WERI-Rb-1 (cell line): ENCODE measurements around the gene NCKAP5L.
A peak's percentile ranks its signal among the peaks of the same experiment; 100 is the strongest.

ENCODE experiments used
- DNase-seq: peaks from one replicate; pipeline ENCODE4 v3.0.0-alpha.2; 2020
- H3K27ac ChIP-seq: fragments of 250-450 bp; sonication (Bioruptor Pico); 2 replicates; pipeline ENCODE4 v1.5.1; 2020; ENCODE audit warnings: mild to moderate bottlenecking, moderate library complexity
- H3K27me3 ChIP-seq: fragments of 250-450 bp; sonication (Bioruptor Pico); 2 replicates; pipeline ENCODE4 v1.5.1; 2021; ENCODE audit warnings: mild to moderate bottlenecking, low read depth, moderate library complexity; ENCODE audit not compliant: insufficient read depth, severe bottlenecking
- H3K36me3 ChIP-seq: fragments of 250-450 bp; sonication (Bioruptor Pico); 2 replicates; pipeline ENCODE4 v1.5.1; 2020; ENCODE audit warnings: mild to moderate bottlenecking, moderate library complexity
- H3K4me3 ChIP-seq: 2 replicates; pipeline ENCODE4 v1.5.1; 2011; ENCODE audit warnings: low read depth, mild to moderate bottlenecking, control low read depth, low read length
- H3K9me3 ChIP-seq: fragments of 250-450 bp; sonication (Bioruptor Pico); 2 replicates; pipeline ENCODE4 v1.5.1; 2021; ENCODE audit warnings: mild to moderate bottlenecking, moderate library complexity; ENCODE audit not compliant: severe bottlenecking
- CTCF ChIP-seq: IDR thresholded peaks from 2 replicates; pipeline ENCODE4 v1.5.1; 2011; ENCODE audit warnings: low read depth, mild to moderate bottlenecking, control low read depth, inconsistent platforms, low read length

Gene NCKAP5L

GRCh38 chr12:49842519-49843352 is 14.5 kb upstream of the NCKAP5L start, which contains the start of gene BCDIN3D:
Gene BCDIN3D, minus strand, starts transcription at chr12:49843106. Its CDS starts 19 bp downstream, at chr12:49843087.
- no peaks in the 10 kb centered on the region for H3K27me3 ChIP-seq
- peak within 1 kb of the TSS; percentile 76 for H3K4me3 ChIP-seq
- H3K27ac ChIP-seq, result peak within 1 kb of the TSS; percentile 77
- no peak for TF ChIP-seq CTCF
- no peaks in the 10 kb centered on the region for H3K9me3 ChIP-seq
- H3K36me3 ChIP-seq, result no peaks in the 10 kb centered on the region
- DNase-seq, result peak; percentile 94

DNA sequence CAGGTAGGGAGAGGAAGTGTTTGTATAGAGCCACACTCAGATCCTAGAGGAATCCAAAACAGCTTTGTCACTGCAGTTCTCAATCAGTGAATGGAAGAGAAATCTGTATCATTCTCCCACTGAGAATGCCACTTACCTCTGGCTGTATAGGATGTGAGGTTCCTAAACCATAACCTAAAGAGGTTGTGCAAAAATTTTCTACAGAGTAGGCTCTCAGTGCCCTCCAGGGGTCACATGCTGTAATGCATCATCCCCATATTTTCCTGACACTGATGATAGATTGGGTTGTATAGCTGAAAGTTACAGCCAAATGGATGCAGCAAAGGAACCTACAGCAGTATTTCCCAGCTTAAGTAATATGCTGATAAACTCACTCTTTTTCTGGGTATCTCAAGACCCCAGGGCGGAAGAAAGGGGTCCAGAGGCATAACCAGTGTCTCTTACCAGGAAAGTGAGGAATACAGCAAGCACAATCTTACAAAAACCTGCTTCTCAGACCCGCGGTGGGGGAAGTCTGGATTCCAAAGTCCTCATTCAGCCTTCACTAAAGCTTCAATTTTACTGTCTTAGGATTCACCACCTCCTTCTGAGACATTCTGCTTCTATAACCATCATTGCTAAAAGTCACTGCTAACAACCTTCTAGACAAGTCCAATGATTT is 10.9 kb upstream of the NCKAP5L start:
- Histone ChIP-seq H3K27me3 (no peaks in the 10 kb centered on the region), H3K27ac (no peak overlapping the region), H3K9me3 (no peaks in the 10 kb centered on the region), H3K4me3 (no peak overlapping the region), H3K36me3 (no peaks in the 10 kb centered on the region)
- peak; percentile 37 for DNase-seq
- peak; percentile 65 for TF ChIP-seq CTCF

DNA sequence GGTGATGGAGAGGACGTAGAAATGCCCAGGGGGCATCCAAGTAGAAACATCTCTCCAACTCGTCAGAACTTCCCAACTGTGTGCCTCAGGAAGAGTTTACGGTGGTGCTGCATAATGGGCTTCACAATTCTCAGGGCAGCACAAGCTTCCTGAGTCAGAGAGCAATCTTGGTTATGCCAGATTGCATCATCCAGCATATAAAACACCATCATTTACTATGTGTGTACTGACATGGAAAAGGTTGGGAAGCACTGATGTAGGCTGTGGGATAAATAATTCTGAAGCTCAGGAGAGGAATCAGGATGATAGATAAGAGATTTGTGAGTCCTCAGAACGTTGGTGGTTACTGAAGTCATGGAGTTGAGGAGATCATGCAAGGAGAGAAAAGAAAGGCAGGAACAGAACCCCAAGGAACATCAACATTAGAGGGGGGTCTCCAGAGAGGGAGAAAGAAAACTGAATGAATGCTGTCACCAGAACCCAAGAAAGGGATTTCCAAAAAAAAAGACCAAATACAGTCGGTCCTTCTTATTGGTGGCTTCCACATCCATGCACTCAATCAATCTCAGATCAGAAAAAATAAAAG is 4.7 kb upstream of the NCKAP5L start:
- no peak for TF ChIP-seq CTCF
- no peak overlapping the region for H3K4me3 ChIP-seq
- H3K9me3 ChIP-seq, result no peaks in the 10 kb centered on the region
- H3K36me3 ChIP-seq, result no peaks in the 10 kb centered on the region
- DNase-seq, result no peak
- no peaks in the 10 kb centered on the region for H3K27me3 ChIP-seq
- H3K27ac ChIP-seq, result no peak overlapping the region

DNA sequence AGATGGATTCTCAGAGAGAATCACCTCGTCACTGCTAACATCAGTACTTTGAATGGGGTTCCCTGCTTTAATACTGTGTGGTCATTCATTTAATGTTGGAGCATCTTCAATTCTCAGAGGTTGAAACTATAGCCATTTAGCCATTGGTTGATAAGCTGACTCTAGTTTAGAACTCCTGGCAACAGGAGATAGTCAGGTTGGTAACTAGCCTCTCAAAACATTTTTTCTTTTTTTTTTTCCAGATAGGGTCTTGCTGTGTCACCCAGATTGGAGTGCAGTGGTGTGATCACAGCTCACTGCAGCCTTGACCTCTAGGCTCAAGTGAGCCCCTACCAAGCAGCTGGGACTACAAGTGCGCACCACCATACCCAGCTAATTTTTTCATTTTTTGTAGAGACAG is 3.5 kb upstream of the NCKAP5L start:
- Histone ChIP-seq H3K27ac (no peak overlapping the region), H3K27me3 (no peaks in the 10 kb centered on the region)
- TF ChIP-seq CTCF, result no peak

GRCh38 chr12:49827401-49828099 is 663 bp downstream of the NCKAP5L start:
- Histone ChIP-seq H3K27me3 (no peaks in the 10 kb centered on the region), H3K9me3 (no peaks in the 10 kb centered on the region), H3K36me3 (no peaks in the 10 kb centered on the region), H3K27ac (no peak overlapping the region), H3K4me3 (peak overlapping the region; percentile 80)
- peak; percentile 79 for DNase-seq
- TF ChIP-seq CTCF, result no peak

More for the DNA sequence above, 3.5 kb upstream of the NCKAP5L start:
- no peaks in the 10 kb centered on the region for H3K36me3 ChIP-seq
- no peak for DNase-seq
- no peaks in the 10 kb centered on the region for H3K9me3 ChIP-seq
- no peak overlapping the region for H3K4me3 ChIP-seq
